BLaER1 treated with 17β-estradiol and CSF1 and Interleukin-3, amounts not matched to agents 10 nM and 100 nM (cell line): ENCODE data around the gene TSR2.

Experiments
- H3K27ac ChIP-seq, 11 experiments: shearing (Covaris generic); formaldehyde crosslinking; 2 replicates each; pipeline ENCODE4 v1.8.1; 2022
- H3K27me3 ChIP-seq, 11 experiments: shearing (Covaris generic); formaldehyde crosslinking; 2 replicates each; pipeline ENCODE4 v1.8.1; 2022
- H3K36me3 ChIP-seq, 11 experiments: shearing (Covaris generic); formaldehyde crosslinking; 2 replicates each; pipeline ENCODE4 v1.8.1; 2022
- H3K4me1 ChIP-seq, 10 experiments: shearing (Covaris generic); formaldehyde crosslinking; 2 replicates each; pipeline ENCODE4 v1.8.1; 2022
- H3K4me2 ChIP-seq, 11 experiments: shearing (Covaris generic); formaldehyde crosslinking; 2 replicates each; pipeline ENCODE4 v1.8.1; 2022
- H3K4me3 ChIP-seq, 10 experiments: shearing (Covaris generic); formaldehyde crosslinking; 2 replicates each; pipeline ENCODE4 v1.8.1; 2022
- H3K9ac ChIP-seq, 11 experiments: shearing (Covaris generic); formaldehyde crosslinking; 2 replicates each; pipeline ENCODE4 v1.8.1; 2022
- H3K9me3 ChIP-seq, 11 experiments: shearing (Covaris generic); formaldehyde crosslinking; replicated peaks in 1 of 11; 2 replicates each; pipeline ENCODE4 v1.8.1; 2022
- H4K20me1 ChIP-seq, 11 experiments: shearing (Covaris generic); formaldehyde crosslinking; 2 replicates each; pipeline ENCODE4 v1.8.1; 2022
- Cebpa-rat ChIP-seq, 11 experiments: shearing (Covaris generic); IDR thresholded peaks; 2 replicates each; pipeline ENCODE4 v1.8.1; 2022

The TSR2 gene

DNA sequence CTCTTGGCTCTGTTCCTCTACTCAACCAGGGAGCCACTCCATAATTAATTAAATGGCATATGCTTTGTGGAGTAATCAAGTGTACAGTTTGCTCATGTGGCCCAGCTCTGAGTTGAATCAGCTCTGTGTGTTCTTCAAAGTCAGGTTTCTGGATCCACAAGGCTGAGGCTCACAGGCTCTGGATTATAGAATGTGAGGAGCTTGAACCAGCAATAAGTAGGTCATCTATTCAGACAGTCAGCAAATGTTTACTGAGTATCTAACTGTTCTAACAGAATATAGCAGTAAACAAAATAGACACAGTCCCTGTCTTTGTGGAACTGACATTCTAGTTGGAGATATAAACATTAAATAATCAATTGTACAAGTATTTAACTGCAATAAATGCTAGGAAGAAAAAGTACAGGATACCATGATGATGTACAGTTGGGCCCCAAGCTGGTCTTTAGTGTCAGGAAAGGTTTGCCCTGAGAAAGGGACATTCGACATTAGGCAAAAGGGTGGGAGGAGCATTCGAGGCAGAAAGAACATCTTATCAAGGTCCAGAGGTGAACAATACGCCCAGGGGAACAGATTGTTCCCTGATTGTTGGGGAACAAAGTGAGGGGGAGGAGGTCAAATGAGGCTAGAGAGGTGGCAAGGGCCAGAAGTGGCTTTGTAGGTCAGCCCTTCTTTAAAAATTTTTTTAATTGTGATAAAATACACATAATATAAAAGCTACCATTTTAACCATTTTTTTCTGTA lies 20.5 kb upstream of the TSR2 start:
- H3K36me3 ChIP-seq, result no peaks in the 10 kb centered on the region
- peaks cover 0 to 22% (median 18%) of the 10 kb centered on the region in 10 experiments; a peak in 16 of 20 replicates for H3K4me1 ChIP-seq
- no peak overlapping the region for H3K4me2 ChIP-seq
- no peak overlapping the region for H3K4me3 ChIP-seq
- TF ChIP-seq Cebpa-rat (IDR thresholded peaks at IDR 0.05), result no peak
- no peak overlapping the region for H3K27ac ChIP-seq
- peaks cover 0 to 17% (median 0%) of the 10 kb centered on the region in 11 experiments; a peak in 7 of 22 replicates for H4K20me1 ChIP-seq
- H3K9ac ChIP-seq, result no peak overlapping the region
- H3K9me3 ChIP-seq, result peaks cover 0 to 16% (median 0%) of the 10 kb centered on the region in 11 experiments; a peak in 10 of 22 replicates
- H3K27me3 ChIP-seq, result peaks cover 77 to 98% (median 88%) of the 10 kb centered on the region in 11 experiments

DNA sequence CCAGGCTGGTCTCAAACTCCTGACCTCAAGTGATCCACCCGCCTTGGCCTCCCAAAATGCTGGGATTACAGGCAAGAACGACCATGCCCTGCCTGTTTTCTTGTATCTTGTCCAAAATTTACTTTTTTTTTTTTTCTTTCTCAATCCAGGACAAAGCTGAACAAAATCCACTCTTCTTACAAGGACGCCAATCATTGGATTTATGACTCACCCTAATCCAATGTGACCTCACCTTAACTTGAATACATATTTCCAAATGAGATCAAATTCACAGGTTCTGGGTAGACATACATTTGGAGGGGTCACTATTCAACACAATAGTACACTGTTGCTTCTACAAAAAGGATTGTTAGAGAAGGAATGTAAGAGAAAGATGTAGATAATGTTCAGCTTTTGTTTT lies 18.0 kb upstream of the TSR2 start:
- Histone ChIP-seq H3K36me3 (no peaks in the 10 kb centered on the region), H3K4me1 (no peaks in the 10 kb centered on the region), H3K27me3 (peaks cover 57 to 98% (median 85%) of the 10 kb centered on the region in 11 experiments), H4K20me1 (peaks cover 0 to 8% (median 0%) of the 10 kb centered on the region in 11 experiments; a peak in 6 of 22 replicates), H3K9ac (no peak overlapping the region), H3K4me3 (no peak overlapping the region), H3K4me2 (no peak overlapping the region), H3K27ac (no peak overlapping the region), H3K9me3 (peaks cover 0 to 6% (median 0%) of the 10 kb centered on the region in 11 experiments; a peak in 8 of 22 replicates)
- TF ChIP-seq Cebpa-rat (IDR thresholded peaks at IDR 0.05), result no peak

DNA sequence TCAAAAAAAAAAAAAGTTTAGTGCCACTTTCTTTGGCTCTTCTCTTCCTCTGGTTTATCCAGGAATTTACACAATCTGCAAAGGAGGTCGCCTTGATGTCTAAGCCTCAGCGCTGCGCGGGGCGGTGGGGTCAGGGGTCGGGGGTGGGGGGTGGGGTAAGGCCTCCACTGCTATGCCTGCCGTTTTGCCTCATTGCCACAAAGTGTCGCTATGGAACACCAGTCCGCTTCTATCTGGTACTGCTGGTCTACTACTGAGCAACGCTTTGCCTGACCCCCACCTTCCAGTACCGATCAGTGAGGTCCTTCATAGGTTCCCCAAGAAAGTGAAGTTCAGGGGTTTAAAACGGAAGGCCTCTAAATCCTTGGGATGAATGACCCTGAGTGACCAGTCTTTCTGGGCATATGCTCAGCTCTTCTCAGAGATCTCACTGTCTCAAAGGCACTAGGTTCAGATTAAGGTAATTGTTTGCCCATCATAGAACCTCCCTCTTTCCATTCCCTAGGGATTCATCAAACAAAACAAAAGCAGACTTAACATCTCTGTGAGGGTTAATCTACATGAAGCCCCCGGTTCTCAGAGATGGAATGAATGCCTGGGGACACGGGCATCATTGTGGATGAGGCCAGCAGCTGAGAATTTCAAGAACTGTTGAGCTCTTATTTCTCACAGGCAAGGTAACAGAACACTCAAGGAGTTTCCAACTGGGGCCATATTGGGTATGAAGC lies 16.9 kb upstream of the TSR2 start:
- Histone ChIP-seq H3K4me2 (no peak overlapping the region), H3K4me3 (no peak overlapping the region), H3K9me3 (no peaks in the 10 kb centered on the region), H3K4me1 (no peaks in the 10 kb centered on the region), H3K27me3 (peaks cover 48 to 98% (median 84%) of the 10 kb centered on the region in 11 experiments), H3K27ac (no peak overlapping the region), H4K20me1 (peaks cover 0 to 8% (median 0%) of the 10 kb centered on the region in 11 experiments; a peak in 5 of 22 replicates), H3K9ac (no peak overlapping the region), H3K36me3 (no peaks in the 10 kb centered on the region)
- TF ChIP-seq Cebpa-rat (IDR thresholded peaks at IDR 0.05), result no peak

DNA sequence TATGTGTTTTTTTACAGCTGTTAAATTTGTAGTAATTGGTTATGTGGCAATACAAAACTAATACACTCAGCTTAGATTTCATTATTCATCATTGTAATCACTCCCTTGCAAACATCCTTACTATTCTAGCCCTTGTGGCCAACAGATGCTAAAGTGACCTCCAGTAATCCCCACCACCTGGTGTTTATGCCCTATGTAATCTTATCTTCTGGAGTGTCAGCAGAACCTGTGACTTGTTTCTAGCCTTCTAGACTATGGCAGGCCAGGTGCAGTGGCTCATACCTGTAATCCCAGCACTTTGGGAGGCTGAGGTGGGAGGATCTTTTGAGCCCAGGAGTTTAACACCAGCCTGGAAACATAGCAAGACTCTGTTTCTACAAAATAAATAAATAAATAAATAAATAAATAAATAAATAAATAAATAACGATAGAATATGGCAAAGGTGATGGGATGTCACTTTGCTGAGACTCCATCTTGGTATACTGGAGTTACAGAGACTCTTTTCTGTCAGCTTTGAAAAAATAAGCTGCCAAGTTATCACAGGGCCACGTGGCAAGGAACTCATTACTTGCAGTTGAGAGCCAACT lies 12.3 kb upstream of the TSR2 start:
- no peak overlapping the region for H3K27ac ChIP-seq
- H3K4me1 ChIP-seq, result no peaks in the 10 kb centered on the region
- no peak overlapping the region for H3K4me2 ChIP-seq

DNA sequence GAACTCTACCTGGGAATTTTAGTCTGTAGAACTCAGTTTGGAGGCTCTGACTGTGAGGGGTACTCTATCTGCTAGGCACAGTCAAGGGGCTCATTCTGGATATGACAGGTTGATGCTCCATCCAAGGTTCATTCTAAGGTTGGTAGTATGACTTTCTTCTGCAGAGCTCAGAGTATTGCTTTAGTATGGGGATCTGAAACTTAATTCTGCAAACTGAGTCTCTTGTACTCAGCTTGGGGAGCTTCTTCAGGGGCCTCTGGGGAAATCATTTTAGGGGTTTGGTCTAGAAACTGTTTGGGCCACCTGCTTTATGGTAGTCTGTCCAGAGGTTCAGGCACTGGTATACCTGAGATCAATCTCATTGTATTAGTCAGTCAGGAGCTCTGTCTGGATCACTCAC lies 9.7 kb upstream of the TSR2 start:
- Histone ChIP-seq H3K4me1 (no peaks in the 10 kb centered on the region), H4K20me1 (no peaks in the 10 kb centered on the region; a peak in 1 of 22 replicates), H3K36me3 (no peaks in the 10 kb centered on the region), H3K4me2 (no peak overlapping the region), H3K27me3 (peaks cover 14 to 79% (median 64%) of the 10 kb centered on the region in 11 experiments; a peak in 21 of 22 replicates), H3K27ac (no peak overlapping the region), H3K4me3 (no peak overlapping the region), H3K9ac (no peak overlapping the region), H3K9me3 (no peaks in the 10 kb centered on the region)
- TF ChIP-seq Cebpa-rat (IDR thresholded peaks at IDR 0.05), result no peak

More for the DNA sequence above, 12.3 kb upstream of the TSR2 start:
- no peaks in the 10 kb centered on the region for H3K9me3 ChIP-seq
- H3K27me3 ChIP-seq, result peaks cover 6 to 86% (median 62%) of the 10 kb centered on the region in 11 experiments; a peak in 21 of 22 replicates
- H3K4me3 ChIP-seq, result no peak overlapping the region
- no peak overlapping the region for H3K9ac ChIP-seq
- H3K36me3 ChIP-seq, result no peaks in the 10 kb centered on the region
- no peak for TF ChIP-seq Cebpa-rat (IDR thresholded peaks at IDR 0.05)
- no peaks in the 10 kb centered on the region for H4K20me1 ChIP-seq

DNA sequence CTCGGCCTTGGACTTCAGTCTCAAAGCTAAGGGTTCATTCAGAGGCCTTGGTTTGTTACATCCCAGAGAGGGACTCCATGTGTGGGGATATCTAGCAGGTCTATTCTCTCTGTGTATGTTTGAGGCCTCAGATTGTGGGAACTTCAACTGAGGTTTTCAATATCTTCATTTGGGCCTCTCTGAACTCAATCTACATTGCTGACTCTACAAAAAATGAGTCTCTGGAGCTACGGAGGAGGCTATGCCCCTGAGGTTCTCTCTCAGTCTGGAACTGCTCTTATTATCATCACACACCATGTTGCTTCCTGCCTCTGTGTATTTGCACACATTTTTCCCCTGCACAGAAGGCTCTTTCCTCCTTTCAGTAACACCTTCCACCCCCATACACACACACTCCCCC lies 5.1 kb upstream of the TSR2 start:
- Histone ChIP-seq H3K27ac (no peak overlapping the region), H3K9ac (no peak overlapping the region), H3K36me3 (no peaks in the 10 kb centered on the region), H3K4me2 (no peak overlapping the region), H3K27me3 (peaks cover 9 to 69% (median 49%) of the 10 kb centered on the region in 11 experiments; a peak in 21 of 22 replicates), H3K9me3 (no peaks in the 10 kb centered on the region), H3K4me1 (peaks cover 0 to 5% (median 0%) of the 10 kb centered on the region in 10 experiments; a peak in 2 of 20 replicates), H4K20me1 (no peaks in the 10 kb centered on the region; a peak in 1 of 22 replicates), H3K4me3 (no peak overlapping the region)
- no peak for TF ChIP-seq Cebpa-rat (IDR thresholded peaks at IDR 0.05)

DNA sequence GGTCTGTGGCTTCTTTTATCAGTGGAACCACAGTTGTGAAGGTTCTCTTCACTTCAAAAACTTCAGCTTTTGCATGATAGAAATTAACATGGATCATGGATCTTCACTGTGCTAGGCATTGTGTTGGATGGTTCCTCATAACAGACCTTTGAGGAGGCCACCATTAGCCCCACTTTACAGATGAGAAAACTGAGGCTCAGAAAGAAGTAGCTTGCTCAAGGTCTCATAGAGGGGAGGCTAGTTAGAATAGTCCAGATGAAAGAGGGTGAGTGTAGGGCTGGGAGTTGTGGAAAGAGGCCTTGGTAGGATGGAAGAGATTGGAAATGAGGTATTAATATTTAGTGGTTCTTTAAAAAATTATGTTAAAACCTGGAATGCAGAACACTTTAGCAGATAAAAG lies 2.6 kb downstream of the TSR2 start:
- Histone ChIP-seq H3K9me3 (no peaks in the 10 kb centered on the region), H3K27me3 (peaks cover 35 to 83% (median 71%) of the 10 kb centered on the region in 11 experiments), H3K4me3 (no peak overlapping the region), H3K9ac (no peak overlapping the region), H3K4me1 (peaks cover 7 to 17% (median 12%) of the 10 kb centered on the region in 10 experiments), H4K20me1 (peaks cover 0 to 67% (median 50%) of the 10 kb centered on the region in 11 experiments; a peak in 19 of 22 replicates), H3K4me2 (no peak overlapping the region; a peak in 1 of 22 replicates), H3K27ac (no peak overlapping the region), H3K36me3 (peaks cover 11 to 50% (median 22%) of the 10 kb centered on the region in 11 experiments; a peak in 18 of 22 replicates)
- no peak for TF ChIP-seq Cebpa-rat (IDR thresholded peaks at IDR 0.05)

DNA sequence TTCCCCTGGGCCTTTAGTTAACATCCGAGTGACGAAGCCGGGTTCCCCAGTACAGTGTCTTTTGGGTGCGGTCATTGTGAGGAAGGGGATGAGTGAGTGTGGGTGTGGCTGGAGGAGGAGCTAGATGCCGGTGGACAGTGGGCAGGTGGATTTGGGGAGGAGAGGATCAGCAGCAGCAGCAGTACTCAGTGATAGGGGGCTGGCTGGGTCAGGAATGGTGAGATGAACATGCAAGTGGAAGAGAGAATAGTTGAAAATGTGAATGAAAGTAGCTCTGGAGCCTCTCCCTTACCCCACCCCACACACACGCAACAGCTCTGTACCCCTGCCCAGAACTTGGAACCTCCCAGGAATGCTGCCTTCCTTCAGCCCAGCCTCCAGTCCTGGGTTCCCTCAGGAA lies 4.5 kb downstream of the TSR2 start:
- H3K9ac ChIP-seq, result no peak overlapping the region
- no peak overlapping the region for H3K4me2 ChIP-seq
- H3K36me3 ChIP-seq, result peaks cover 11 to 60% (median 24%) of the 10 kb centered on the region in 11 experiments; a peak in 18 of 22 replicates
- no peak overlapping the region for H3K4me3 ChIP-seq
- H3K9me3 ChIP-seq, result no peaks in the 10 kb centered on the region
- TF ChIP-seq Cebpa-rat (IDR thresholded peaks at IDR 0.05), result no peak
- H4K20me1 ChIP-seq, result peaks cover 0 to 72% (median 50%) of the 10 kb centered on the region in 11 experiments; a peak in 19 of 22 replicates
- H3K27me3 ChIP-seq, result peaks cover 40 to 83% (median 74%) of the 10 kb centered on the region in 11 experiments
- H3K27ac ChIP-seq, result no peak overlapping the region
- peaks cover 7 to 14% (median 12%) of the 10 kb centered on the region in 10 experiments for H3K4me1 ChIP-seq

DNA sequence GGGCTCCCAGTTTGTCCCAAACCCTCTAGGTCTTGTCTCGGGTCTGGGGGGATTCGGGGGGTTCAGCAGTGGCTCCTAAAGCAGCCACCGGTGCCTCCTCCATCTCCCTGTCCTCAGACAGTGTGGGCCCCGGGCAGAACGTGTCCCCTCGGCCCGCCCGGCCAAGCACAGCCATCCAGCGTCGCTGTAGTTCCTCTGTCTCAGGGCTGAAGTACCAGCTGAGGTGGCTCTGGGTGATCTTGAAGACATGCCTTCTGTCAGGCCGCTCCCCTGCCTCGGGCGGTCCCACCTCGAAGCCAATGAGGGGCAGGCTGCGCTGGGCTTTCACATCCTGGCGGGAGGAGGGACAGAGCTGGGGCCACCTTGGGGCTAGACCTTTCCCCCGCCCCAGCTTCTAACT lies 5.9 kb downstream of the TSR2 start:
- no peak overlapping the region for H3K9ac ChIP-seq
- H3K9me3 ChIP-seq, result no peaks in the 10 kb centered on the region
- TF ChIP-seq Cebpa-rat (IDR thresholded peaks at IDR 0.05), result no peak
- H3K36me3 ChIP-seq, result peaks cover 11 to 60% (median 24%) of the 10 kb centered on the region in 11 experiments; a peak in 18 of 22 replicates
- peaks cover 7 to 14% (median 11%) of the 10 kb centered on the region in 10 experiments for H3K4me1 ChIP-seq
- no peak overlapping the region for H3K27ac ChIP-seq
- no peak overlapping the region for H3K4me3 ChIP-seq
- no peak overlapping the region for H3K4me2 ChIP-seq
- peaks cover 0 to 72% (median 46%) of the 10 kb centered on the region in 11 experiments; a peak in 19 of 22 replicates for H4K20me1 ChIP-seq
- H3K27me3 ChIP-seq, result peaks cover 40 to 88% (median 72%) of the 10 kb centered on the region in 11 experiments
